Measurements from ENCODE around the gene ZNF330. TPM values are rescaled to one million over a fixed set of nuclear protein-coding genes. Genes with fewer than 3 reads are reported as not detected.

ZNF330 gene
- polyA plus RNA-seq, 1 of the 3 experiments (the other 2 are of a cell fraction): 19.4 TPM

DNA sequence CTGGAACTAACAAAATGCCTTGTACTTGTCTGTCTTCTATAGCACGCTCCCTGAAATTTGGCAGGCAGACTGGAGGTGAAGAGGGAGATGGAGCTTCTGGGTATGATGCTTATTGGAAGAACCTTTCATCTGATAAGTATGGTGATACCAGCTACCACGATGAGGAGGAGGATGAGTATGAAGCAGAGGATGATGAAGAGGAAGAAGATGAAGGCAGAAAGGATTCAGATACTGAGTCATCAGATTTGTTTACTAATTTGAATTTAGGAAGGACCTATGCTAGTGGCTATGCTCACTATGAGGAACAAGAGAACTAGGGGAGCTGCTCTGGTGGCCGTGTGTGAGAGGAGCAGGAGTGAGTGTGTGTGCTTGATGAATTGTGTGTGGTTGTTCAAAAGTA lies 13.0 kb downstream of the ZNF330 start:
- no peak overlapping the region for H3K9ac ChIP-seq
- TF ChIP-seq ZBTB33 (IDR thresholded peaks at IDR 0.05; ENCODE audit: borderline replicate concordance, low read depth): no peak
- no peak for TF ChIP-seq SIN3A (IDR thresholded peaks at IDR 0.05; ENCODE audit: borderline replicate concordance, low read depth, low read length)
- TF ChIP-seq, protein P1, sequence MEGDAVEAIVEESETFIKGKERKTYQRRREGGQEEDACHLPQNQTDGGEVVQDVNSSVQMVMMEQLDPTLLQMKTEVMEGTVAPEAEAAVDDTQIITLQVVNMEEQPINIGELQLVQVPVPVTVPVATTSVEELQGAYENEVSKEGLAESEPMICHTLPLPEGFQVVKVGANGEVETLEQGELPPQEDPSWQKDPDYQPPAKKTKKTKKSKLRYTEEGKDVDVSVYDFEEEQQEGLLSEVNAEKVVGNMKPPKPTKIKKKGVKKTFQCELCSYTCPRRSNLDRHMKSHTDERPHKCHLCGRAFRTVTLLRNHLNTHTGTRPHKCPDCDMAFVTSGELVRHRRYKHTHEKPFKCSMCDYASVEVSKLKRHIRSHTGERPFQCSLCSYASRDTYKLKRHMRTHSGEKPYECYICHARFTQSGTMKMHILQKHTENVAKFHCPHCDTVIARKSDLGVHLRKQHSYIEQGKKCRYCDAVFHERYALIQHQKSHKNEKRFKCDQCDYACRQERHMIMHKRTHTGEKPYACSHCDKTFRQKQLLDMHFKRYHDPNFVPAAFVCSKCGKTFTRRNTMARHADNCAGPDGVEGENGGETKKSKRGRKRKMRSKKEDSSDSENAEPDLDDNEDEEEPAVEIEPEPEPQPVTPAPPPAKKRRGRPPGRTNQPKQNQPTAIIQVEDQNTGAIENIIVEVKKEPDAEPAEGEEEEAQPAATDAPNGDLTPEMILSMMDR (IDR thresholded peaks at IDR 0.05): no peak
- no peak for TF ChIP-seq RAD21 (IDR thresholded peaks at IDR 0.05; ENCODE audit: low read length)
- TF ChIP-seq POLR2AphosphoS5 (IDR thresholded peaks at IDR 0.05; ENCODE audit: low read depth, low read length): no peak
- no peak for TF ChIP-seq FOXJ3 (CRISPR knock-in tag; IDR thresholded peaks at IDR 0.05)
- TF ChIP-seq NFIC (IDR thresholded peaks at IDR 0.05; ENCODE audit: borderline replicate concordance): no peak
- no peak for TF ChIP-seq SMC3 (IDR thresholded peaks at IDR 0.05; ENCODE audit: low read depth, low read length)
- TF ChIP-seq RXRA (IDR thresholded peaks at IDR 0.05; ENCODE audit: borderline replicate concordance, low read depth): no peak
- TF ChIP-seq RFX5 (IDR thresholded peaks at IDR 0.05; ENCODE audit: low read length): no peak
- TF ChIP-seq YY1 (IDR thresholded peaks at IDR 0.05; ENCODE audit: low read depth): no peak
- no peak for TF ChIP-seq GATA2 (CRISPR knock-in tag; IDR thresholded peaks at IDR 0.05)
- POLR2A ChIA-PET: no interaction called here
- peaks cover 3% of the 10 kb centered on the region for H3F3A ChIP-seq (replicated peaks; ENCODE audit: insufficient read depth)
- H3K79me2 ChIP-seq (ENCODE audit: insufficient read depth): no peaks in the 10 kb centered on the region; the same call in 1 of the 2 replicates
- H3K4me3 ChIP-seq (ENCODE audit: low read depth in 2 of 2, low read length in 1 of 2): no peak overlapping the region
- H3K9me3 ChIP-seq: no peaks in the 10 kb centered on the region
- H3K27me3 ChIP-seq (ENCODE audit: insufficient read depth): no peaks in the 10 kb centered on the region
- no peak overlapping the region for H3K4me2 ChIP-seq
- DNase-seq: no peak
- no peak overlapping the region for H3K27ac ChIP-seq (ENCODE audit: low read depth in 2 of 2, low read length in 1 of 2)
- no peak overlapping the region for H2AFZ ChIP-seq (ENCODE audit: low read depth)
- H4K20me1 ChIP-seq (ENCODE audit: insufficient read depth): no peaks in the 10 kb centered on the region
- H3K36me3 ChIP-seq (replicated peaks in 1 of 2; ENCODE audit: control insufficient read depth in 1 of 2, insufficient read depth in 2 of 2, low read length in 1 of 2): peaks cover 57 to 63% of the 10 kb centered on the region in 2 experiments
- CTCF ChIA-PET: no interaction called here
- H3K9me2 ChIP-seq: no peaks in the 10 kb centered on the region
- 95% methylated on average over 3 of the region's 3 CpGs for WGBS (ENCODE audit: low lambda C conversion rate)
- H3K4me1 ChIP-seq (ENCODE audit: control insufficient read depth in 1 of 2, insufficient read depth in 2 of 2, low read depth in 1 of 2, low read length in 1 of 2): no peaks in the 10 kb centered on the region

DNA sequence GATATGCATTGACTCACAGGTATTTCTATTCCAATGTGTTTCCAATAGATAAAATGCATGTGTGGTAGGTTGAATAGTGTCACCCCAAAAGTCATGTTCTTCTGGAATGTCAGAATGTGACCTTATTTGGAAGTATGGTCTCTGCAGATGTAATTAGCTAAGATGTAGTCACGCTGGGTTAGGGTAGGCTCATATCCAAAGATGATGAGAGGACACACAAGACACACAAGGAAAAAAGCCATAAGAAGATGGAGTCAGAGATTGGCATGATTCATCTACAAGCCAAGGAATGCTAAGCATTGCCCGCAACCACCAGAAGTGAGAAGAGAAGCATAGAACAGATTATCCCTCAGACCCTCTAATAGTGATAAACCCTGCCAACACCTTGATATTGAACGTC lies 17.5 kb downstream of the ZNF330 start:
- POLR2A ChIA-PET: no interaction called here
- no peak overlapping the region for H3K4me3 ChIP-seq (ENCODE audit: low read depth in 2 of 2, low read length in 1 of 2)
- no peaks in the 10 kb centered on the region for H3K9me2 ChIP-seq
- H3K79me2 ChIP-seq (ENCODE audit: insufficient read depth): no peaks in the 10 kb centered on the region; the same call in 1 of the 2 replicates
- H3K9me3 ChIP-seq: no peaks in the 10 kb centered on the region
- CTCF ChIA-PET: no interaction called here
- H3K4me2 ChIP-seq: no peak overlapping the region
- H3K36me3 ChIP-seq (replicated peaks in 1 of 2; ENCODE audit: control insufficient read depth in 1 of 2, insufficient read depth in 2 of 2, low read length in 1 of 2): peaks cover 18 to 19% of the 10 kb centered on the region in 2 experiments
- 73% methylated on average over 3 of the region's 3 CpGs for WGBS (ENCODE audit: low lambda C conversion rate)
- no peak overlapping the region for H2AFZ ChIP-seq (ENCODE audit: low read depth)
- peaks cover 3% of the 10 kb centered on the region for H3F3A ChIP-seq (replicated peaks; ENCODE audit: insufficient read depth)
- H3K4me1 ChIP-seq (ENCODE audit: control insufficient read depth in 1 of 2, insufficient read depth in 2 of 2, low read depth in 1 of 2, low read length in 1 of 2): no peaks in the 10 kb centered on the region; a peak in 1 of 4 replicates
- no peak overlapping the region for H3K9ac ChIP-seq
- no peaks in the 10 kb centered on the region for H3K27me3 ChIP-seq (ENCODE audit: insufficient read depth)
- DNase-seq: no peak
- H4K20me1 ChIP-seq (ENCODE audit: insufficient read depth): no peaks in the 10 kb centered on the region
- H3K27ac ChIP-seq (ENCODE audit: low read depth in 2 of 2, low read length in 1 of 2): no peak overlapping the region
- no peak for TF ChIP-seq FOXM1 (IDR thresholded peaks at IDR 0.05; ENCODE audit: low read depth)
- no peak for TF ChIP-seq MXI1 (IDR thresholded peaks at IDR 0.05; ENCODE audit: low read depth, low read length)
- TF ChIP-seq TEAD4 (IDR thresholded peaks at IDR 0.05; ENCODE audit: borderline replicate concordance, insufficient read depth): no peak
- TF ChIP-seq POLR2AphosphoS5 (IDR thresholded peaks at IDR 0.05; ENCODE audit: low read depth, low read length): no peak
- no peak for TF ChIP-seq RCOR1 (IDR thresholded peaks at IDR 0.05; ENCODE audit: low read length)
- TF ChIP-seq, protein P2, sequence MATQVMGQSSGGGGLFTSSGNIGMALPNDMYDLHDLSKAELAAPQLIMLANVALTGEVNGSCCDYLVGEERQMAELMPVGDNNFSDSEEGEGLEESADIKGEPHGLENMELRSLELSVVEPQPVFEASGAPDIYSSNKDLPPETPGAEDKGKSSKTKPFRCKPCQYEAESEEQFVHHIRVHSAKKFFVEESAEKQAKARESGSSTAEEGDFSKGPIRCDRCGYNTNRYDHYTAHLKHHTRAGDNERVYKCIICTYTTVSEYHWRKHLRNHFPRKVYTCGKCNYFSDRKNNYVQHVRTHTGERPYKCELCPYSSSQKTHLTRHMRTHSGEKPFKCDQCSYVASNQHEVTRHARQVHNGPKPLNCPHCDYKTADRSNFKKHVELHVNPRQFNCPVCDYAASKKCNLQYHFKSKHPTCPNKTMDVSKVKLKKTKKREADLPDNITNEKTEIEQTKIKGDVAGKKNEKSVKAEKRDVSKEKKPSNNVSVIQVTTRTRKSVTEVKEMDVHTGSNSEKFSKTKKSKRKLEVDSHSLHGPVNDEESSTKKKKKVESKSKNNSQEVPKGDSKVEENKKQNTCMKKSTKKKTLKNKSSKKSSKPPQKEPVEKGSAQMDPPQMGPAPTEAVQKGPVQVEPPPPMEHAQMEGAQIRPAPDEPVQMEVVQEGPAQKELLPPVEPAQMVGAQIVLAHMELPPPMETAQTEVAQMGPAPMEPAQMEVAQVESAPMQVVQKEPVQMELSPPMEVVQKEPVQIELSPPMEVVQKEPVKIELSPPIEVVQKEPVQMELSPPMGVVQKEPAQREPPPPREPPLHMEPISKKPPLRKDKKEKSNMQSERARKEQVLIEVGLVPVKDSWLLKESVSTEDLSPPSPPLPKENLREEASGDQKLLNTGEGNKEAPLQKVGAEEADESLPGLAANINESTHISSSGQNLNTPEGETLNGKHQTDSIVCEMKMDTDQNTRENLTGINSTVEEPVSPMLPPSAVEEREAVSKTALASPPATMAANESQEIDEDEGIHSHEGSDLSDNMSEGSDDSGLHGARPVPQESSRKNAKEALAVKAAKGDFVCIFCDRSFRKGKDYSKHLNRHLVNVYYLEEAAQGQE (IDR thresholded peaks at IDR 0.05; ENCODE audit: low read depth, low read length): no peak
- no peak for TF ChIP-seq RAD21 (IDR thresholded peaks at IDR 0.05; ENCODE audit: low read length)
- no peak for TF ChIP-seq FOSL2 (IDR thresholded peaks at IDR 0.05; ENCODE audit: borderline replicate concordance, low read depth)
- no peak for TF ChIP-seq SMC3 (IDR thresholded peaks at IDR 0.05; ENCODE audit: low read depth, low read length)
- no peak for TF ChIP-seq IRF3 (IDR thresholded peaks at IDR 0.05; ENCODE audit: low read depth, low read length)
- no peak for TF ChIP-seq NFIC (IDR thresholded peaks at IDR 0.05; ENCODE audit: borderline replicate concordance)
- no peak for TF ChIP-seq EZH2phosphoT487 (IDR thresholded peaks at IDR 0.05; ENCODE audit: borderline replicate concordance, low read depth)
